Measurements from ENCODE around the gene SLC25A43.

Gene SLC25A43

GRCh38 chrX:119500061-119500800 lies 101.1 kb downstream of the SLC25A43 start:
- no peak for DNase-seq (ENCODE audit: low spot score)

GRCh38 chrX:119501511-119502148 lies 102.5 kb downstream of the SLC25A43 start:
- DNase-seq (ENCODE audit: low spot score) = no peak

GRCh38 chrX:119502727-119503483 lies 103.8 kb downstream of the SLC25A43 start:
- no peak for DNase-seq (ENCODE audit: low spot score)

- DNase-seq (ENCODE audit: low spot score) = no peak
Observed at GRCh38 chrX:119503484-119503861, 104.3 kb downstream of the SLC25A43 start.

Measured in HuH-7.5 (cell line).